ENCODE measurements around the gene SLC16A10. TPM values are rescaled to one million over a fixed set of nuclear protein-coding genes. Genes with fewer than 3 reads are reported as not detected.

Gene SLC16A10
- total and polyA plus RNA-seq, 2 experiments from 2014 or later = 19.9 to 34.1 TPM

- Histone ChIP-seq H4K20me1 (ENCODE audit: insufficient read depth, poor library complexity, severe bottlenecking) (no peaks in the 10 kb centered on the region), H3K79me2 (no peaks in the 10 kb centered on the region), H3K36me3 (replicated peaks; ENCODE audit: insufficient read depth, low read depth) (no peaks in the 10 kb centered on the region), H3K9me3 (ENCODE audit: low read depth) (no peaks in the 10 kb centered on the region), H3K4me1 (ENCODE audit: insufficient read depth) (no peaks in the 10 kb centered on the region), H3K27me3 (no peaks in the 10 kb centered on the region), H3K9me2 (replicated peaks; ENCODE audit: insufficient read depth) (no peaks in the 10 kb centered on the region), H3K4me2 (no peak overlapping the region), H3K27ac (no peak overlapping the region), H3K4me3 (no peak overlapping the region), H2AFZ (no peak overlapping the region)
- 95% methylated on average over 8 of the region's 8 CpGs for WGBS (ENCODE audit: low lambda C conversion rate, missing lambda C conversion rate)
- TF ChIP-seq EZH2 (IDR thresholded peaks at IDR 0.05; ENCODE audit: borderline replicate concordance) (no peak), EZH2phosphoT487 (IDR thresholded peaks at IDR 0.05; ENCODE audit: low read depth, severe bottlenecking, unreplicated experiment) (no peak), CTCF (IDR thresholded peaks at IDR 0.05; ENCODE audit: poor library complexity) (no peak)
- DNase-seq (ENCODE audit: low spot score) = no peak
These were observed 40.1 kb upstream of the SLC16A10 start for GRCh38 chr6:111047244-111047643.

- Histone ChIP-seq H3K4me3 (no peak overlapping the region), H3K27me3 (no peaks in the 10 kb centered on the region), H3K36me3 (replicated peaks; ENCODE audit: insufficient read depth, low read depth) (no peaks in the 10 kb centered on the region), H2AFZ (no peak overlapping the region), H3K9me2 (replicated peaks; ENCODE audit: insufficient read depth) (no peaks in the 10 kb centered on the region), H3K9me3 (ENCODE audit: low read depth) (no peaks in the 10 kb centered on the region), H3K4me2 (no peak overlapping the region), H4K20me1 (ENCODE audit: insufficient read depth, poor library complexity, severe bottlenecking) (no peaks in the 10 kb centered on the region), H3K79me2 (no peaks in the 10 kb centered on the region), H3K27ac (no peak overlapping the region), H3K4me1 (ENCODE audit: insufficient read depth) (no peaks in the 10 kb centered on the region)
- no peak for TF ChIP-seq EZH2 (IDR thresholded peaks at IDR 0.05; ENCODE audit: borderline replicate concordance)
- TF ChIP-seq CTCF (IDR thresholded peaks at IDR 0.05; ENCODE audit: poor library complexity) = no peak
- TF ChIP-seq EZH2phosphoT487 (IDR thresholded peaks at IDR 0.05; ENCODE audit: low read depth, severe bottlenecking, unreplicated experiment) = no peak
- no peak for DNase-seq (ENCODE audit: low spot score)
- WGBS (ENCODE audit: low lambda C conversion rate, missing lambda C conversion rate) = 88% methylated on average over 2 of the region's 2 CpGs
These were observed 36.9 kb upstream of the SLC16A10 start for GRCh38 chr6:111050261-111051023.

- no peaks in the 10 kb centered on the region for H4K20me1 ChIP-seq (ENCODE audit: insufficient read depth, poor library complexity, severe bottlenecking)
- no peaks in the 10 kb centered on the region for H3K9me2 ChIP-seq (replicated peaks; ENCODE audit: insufficient read depth)
- no peak overlapping the region for H3K4me3 ChIP-seq
- H3K79me2 ChIP-seq = no peaks in the 10 kb centered on the region
- H3K36me3 ChIP-seq (replicated peaks; ENCODE audit: insufficient read depth, low read depth) = no peaks in the 10 kb centered on the region
- TF ChIP-seq EZH2 (IDR thresholded peaks at IDR 0.05; ENCODE audit: borderline replicate concordance) (no peak), EZH2phosphoT487 (IDR thresholded peaks at IDR 0.05; ENCODE audit: low read depth, severe bottlenecking, unreplicated experiment) (no peak), CTCF (IDR thresholded peaks at IDR 0.05; ENCODE audit: poor library complexity) (no peak)
- no peaks in the 10 kb centered on the region for H3K4me1 ChIP-seq (ENCODE audit: insufficient read depth)
- no peak for DNase-seq (ENCODE audit: low spot score)
- no peaks in the 10 kb centered on the region for H3K9me3 ChIP-seq (ENCODE audit: low read depth)
- WGBS (ENCODE audit: low lambda C conversion rate, missing lambda C conversion rate) = 74% methylated on average over 3 of the region's 3 CpGs
- no peak overlapping the region for H2AFZ ChIP-seq
- no peaks in the 10 kb centered on the region for H3K27me3 ChIP-seq
- no peak overlapping the region for H3K27ac ChIP-seq
- no peak overlapping the region for H3K4me2 ChIP-seq
These were observed 35.1 kb upstream of the SLC16A10 start for GRCh38 chr6:111052171-111052570.
